IPS-18c (cell line): ENCODE measurements around the gene ZNF438.
A peak's percentile ranks its signal among the peaks of the same experiment; 100 is the strongest.
"Not testable (repeated sequence)": the region's sequence is repeated elsewhere in the genome, so short reads cannot be mapped to it uniquely, and the experiment has no call there.

ENCODE experiments used
- H3K4me3 ChIP-seq: 2 replicates; pipeline ENCODE4 v1.7.0; 2013; ENCODE audit warnings: low read depth, mild to moderate bottlenecking, low read length, moderate library complexity; ENCODE audit not compliant: insufficient read depth
- H3K9me3 ChIP-seq: one replicate; pipeline ENCODE4 v1.6.1; 2013; ENCODE audit warnings: mild to moderate bottlenecking, low read length, moderate library complexity; ENCODE audit not compliant: control insufficient read depth, insufficient read depth

ZNF438 gene

GRCh38 chr10:31058795-31059703 is 27.4 kb upstream of the ZNF438 start:
- Histone ChIP-seq H3K9me3 (no peaks in the 10 kb centered on the region), H3K4me3 (no peak overlapping the region)

GRCh38 chr10:31056678-31057077 is 25.0 kb upstream of the ZNF438 start:
- not testable (repeated sequence) for H3K4me3 ChIP-seq, H3K9me3 ChIP-seq

- H3K4me3 ChIP-seq, result no peak overlapping the region
- no peaks in the 10 kb centered on the region for H3K9me3 ChIP-seq
Observed at GRCh38 chr10:31055573-31056251, 24.0 kb upstream of the ZNF438 start.

- H3K9me3 ChIP-seq, result no peaks in the 10 kb centered on the region
- no peak overlapping the region for H3K4me3 ChIP-seq
Observed at GRCh38 chr10:31051703-31052102, 20.0 kb upstream of the ZNF438 start.

- H3K9me3 ChIP-seq, result no peaks in the 10 kb centered on the region
- no peak overlapping the region for H3K4me3 ChIP-seq
Observed at GRCh38 chr10:31042670-31043069, 11.0 kb upstream of the ZNF438 start.

GRCh38 chr10:31041011-31041410 is 9.3 kb upstream of the ZNF438 start:
- H3K4me3 ChIP-seq, result no peak overlapping the region

GRCh38 chr10:31039006-31039405 is 7.3 kb upstream of the ZNF438 start:
- not testable (repeated sequence) for H3K4me3 ChIP-seq, H3K9me3 ChIP-seq

More at GRCh38 chr10:31041011-31041410, 9.3 kb upstream of the ZNF438 start:
- no peaks in the 10 kb centered on the region for H3K9me3 ChIP-seq

- Histone ChIP-seq H3K9me3 (no peaks in the 10 kb centered on the region), H3K4me3 (no peak overlapping the region)
Observed at GRCh38 chr10:31037749-31038148, 6.1 kb upstream of the ZNF438 start.

GRCh38 chr10:31036209-31036608 is 4.5 kb upstream of the ZNF438 start:
- no peaks in the 10 kb centered on the region for H3K9me3 ChIP-seq
- H3K4me3 ChIP-seq, result no peak overlapping the region

GRCh38 chr10:31035266-31035798 is 3.7 kb upstream of the ZNF438 start:
- H3K9me3 ChIP-seq, result no peaks in the 10 kb centered on the region

GRCh38 chr10:31034098-31034909 is 2.6 kb upstream of the ZNF438 start:
- Histone ChIP-seq H3K9me3 (no peaks in the 10 kb centered on the region), H3K4me3 (no peak overlapping the region)

More at GRCh38 chr10:31035266-31035798, 3.7 kb upstream of the ZNF438 start:
- no peak overlapping the region for H3K4me3 ChIP-seq

GRCh38 chr10:31033147-31033546 is 1.5 kb upstream of the ZNF438 start:
- no peak overlapping the region for H3K4me3 ChIP-seq
- no peaks in the 10 kb centered on the region for H3K9me3 ChIP-seq

- no peaks in the 10 kb centered on the region for H3K9me3 ChIP-seq
- peak overlapping the region; percentile 90 for H3K4me3 ChIP-seq
Observed at GRCh38 chr10:31032258-31033132, 830 bp upstream of the ZNF438 start.

GRCh38 chr10:31031205-31031557 is 484 bp downstream of the ZNF438 start:
- Histone ChIP-seq H3K4me3 (peak overlapping the region; percentile 90), H3K9me3 (no peaks in the 10 kb centered on the region)

- peak overlapping the region; percentile 90 for H3K4me3 ChIP-seq
- H3K9me3 ChIP-seq, result no peaks in the 10 kb centered on the region
Observed at GRCh38 chr10:31030800-31031199, 865 bp downstream of the ZNF438 start.

- Histone ChIP-seq H3K4me3 (no peak overlapping the region), H3K9me3 (no peaks in the 10 kb centered on the region)
Observed at GRCh38 chr10:31030260-31030659, 1.4 kb downstream of the ZNF438 start.
